ENCODE measurements around the gene ZNF429. TPM values are rescaled to one million over a fixed set of nuclear protein-coding genes. Genes with fewer than 3 reads are reported as not detected.
"Not testable (repeated sequence)": the region's sequence is repeated elsewhere in the genome, so short reads cannot be mapped to it uniquely, and the experiment has no call there.

ZNF429 gene
- total RNA-seq, 1 experiment from 2014 or later, result 9.5 TPM

- no peak for DNase-seq (ENCODE audit: low read depth)
- in situ Hi-C loops (cut with HindIII; ENCODE audit: low pct_unique_long_range_greater_than_20kb, low sequenced_read_pairs), result no loop called here
Observed at GRCh38 chr19:21508198-21508597, 2.8 kb downstream of the ZNF429 start.

GRCh38 chr19:21511058-21511457, 5.7 kb downstream of the ZNF429 start:
- in situ Hi-C loops (cut with HindIII; ENCODE audit: low pct_unique_long_range_greater_than_20kb, low sequenced_read_pairs); DNase-seq (ENCODE audit: low read depth): not testable (repeated sequence)

- peak; percentile 5 for DNase-seq (ENCODE audit: low read depth)
- in situ Hi-C loops (cut with HindIII; ENCODE audit: low pct_unique_long_range_greater_than_20kb, low sequenced_read_pairs), result not testable (repeated sequence)
Observed at GRCh38 chr19:21512609-21513008, 7.2 kb downstream of the ZNF429 start.

GRCh38 chr19:21513651-21514050, 8.2 kb downstream of the ZNF429 start:
- DNase-seq (ENCODE audit: low read depth), result no peak
- in situ Hi-C loops (cut with HindIII; ENCODE audit: low pct_unique_long_range_greater_than_20kb, low sequenced_read_pairs), result no loop called here

GRCh38 chr19:21519488-21519887, 14.1 kb downstream of the ZNF429 start:
- peak; percentile 18 for DNase-seq (ENCODE audit: low read depth)
- in situ Hi-C loops (cut with HindIII; ENCODE audit: low pct_unique_long_range_greater_than_20kb, low sequenced_read_pairs), result no loop called here

- in situ Hi-C loops (cut with HindIII; ENCODE audit: low pct_unique_long_range_greater_than_20kb, low sequenced_read_pairs), result no loop called here
- no peak for DNase-seq (ENCODE audit: low read depth)
Observed at GRCh38 chr19:21532904-21533303, 27.5 kb downstream of the ZNF429 start.

- DNase-seq (ENCODE audit: low read depth); in situ Hi-C loops (cut with HindIII; ENCODE audit: low pct_unique_long_range_greater_than_20kb, low sequenced_read_pairs): not testable (repeated sequence)
Observed at GRCh38 chr19:21536741-21537290, 31.4 kb downstream of the ZNF429 start.

GRCh38 chr19:21559444-21559843, 54.0 kb downstream of the ZNF429 start:
- no peak for DNase-seq (ENCODE audit: low read depth)
- in situ Hi-C loops (cut with HindIII; ENCODE audit: low pct_unique_long_range_greater_than_20kb, low sequenced_read_pairs), result no loop called here

GRCh38 chr19:21564406-21564805, 59.0 kb downstream of the ZNF429 start:
- DNase-seq (ENCODE audit: low read depth), result no peak
- in situ Hi-C loops (cut with HindIII; ENCODE audit: low pct_unique_long_range_greater_than_20kb, low sequenced_read_pairs), result no loop called here

- DNase-seq (ENCODE audit: low read depth), result peak; percentile 21
- in situ Hi-C loops (cut with HindIII; ENCODE audit: low pct_unique_long_range_greater_than_20kb, low sequenced_read_pairs), result no loop called here
Observed at GRCh38 chr19:21566073-21566472, 60.7 kb downstream of the ZNF429 start.

- DNase-seq (ENCODE audit: low read depth); in situ Hi-C loops (cut with HindIII; ENCODE audit: low pct_unique_long_range_greater_than_20kb, low sequenced_read_pairs): not testable (repeated sequence)
Observed at GRCh38 chr19:21567806-21568205, 62.4 kb downstream of the ZNF429 start.

- peak; percentile 71 for DNase-seq (ENCODE audit: low read depth)
- in situ Hi-C loops (cut with HindIII; ENCODE audit: low pct_unique_long_range_greater_than_20kb, low sequenced_read_pairs), result no loop called here
Observed at GRCh38 chr19:21568816-21569493, 63.6 kb downstream of the ZNF429 start.

GRCh38 chr19:21569494-21569865, 64.1 kb downstream of the ZNF429 start:
- in situ Hi-C loops (cut with HindIII; ENCODE audit: low pct_unique_long_range_greater_than_20kb, low sequenced_read_pairs), result no loop called here
- DNase-seq (ENCODE audit: low read depth), result no peak

- in situ Hi-C loops (cut with HindIII; ENCODE audit: low pct_unique_long_range_greater_than_20kb, low sequenced_read_pairs), result no loop called here
- DNase-seq (ENCODE audit: low read depth), result no peak
Observed at GRCh38 chr19:21571316-21571715, 65.9 kb downstream of the ZNF429 start.

GRCh38 chr19:21574607-21575006, 69.2 kb downstream of the ZNF429 start:
- DNase-seq (ENCODE audit: low read depth), result no peak

GRCh38 chr19:21576481-21576880, 71.1 kb downstream of the ZNF429 start:
- in situ Hi-C loops (cut with HindIII; ENCODE audit: low pct_unique_long_range_greater_than_20kb, low sequenced_read_pairs), result no loop called here
- DNase-seq (ENCODE audit: low read depth), result no peak

More at GRCh38 chr19:21574607-21575006, 69.2 kb downstream of the ZNF429 start:
- in situ Hi-C loops (cut with HindIII; ENCODE audit: low pct_unique_long_range_greater_than_20kb, low sequenced_read_pairs), result no loop called here

- DNase-seq (ENCODE audit: low read depth), result no peak
- in situ Hi-C loops (cut with HindIII; ENCODE audit: low pct_unique_long_range_greater_than_20kb, low sequenced_read_pairs), result no loop called here
Observed at GRCh38 chr19:21580101-21580500, 74.7 kb downstream of the ZNF429 start.

GRCh38 chr19:21580818-21581217, 75.4 kb downstream of the ZNF429 start:
- no peak for DNase-seq (ENCODE audit: low read depth)
- in situ Hi-C loops (cut with HindIII; ENCODE audit: low pct_unique_long_range_greater_than_20kb, low sequenced_read_pairs), result no loop called here

GRCh38 chr19:21581646-21582240, 76.3 kb downstream of the ZNF429 start:
- in situ Hi-C loops (cut with HindIII; ENCODE audit: low pct_unique_long_range_greater_than_20kb, low sequenced_read_pairs), result no loop called here
- no peak for DNase-seq (ENCODE audit: low read depth)

- in situ Hi-C loops (cut with HindIII; ENCODE audit: low pct_unique_long_range_greater_than_20kb, low sequenced_read_pairs), result no loop called here
- DNase-seq (ENCODE audit: low read depth), result no peak
Observed at GRCh38 chr19:21584537-21584936, 79.1 kb downstream of the ZNF429 start.

All from Caki2 (cell line).